OCI-M2 (cell line): Measurements from ENCODE around the gene NKX6-1.

Experiments
- DNase-seq: peaks from one replicate; lab custom pipeline; 2025; ENCODE audit not compliant: unreplicated experiment; lab: John Stamatoyannopoulos, UW

NKX6-1 gene

GRCh38 chr4:84479663-84480062 lies 19.4 kb downstream of the NKX6-1 start:
- no peak for DNase-seq

GRCh38 chr4:84477738-84478137 lies 21.4 kb downstream of the NKX6-1 start:
- no peak for DNase-seq

GRCh38 chr4:84474107-84474506 lies 25.0 kb downstream of the NKX6-1 start:
- no peak for DNase-seq

GRCh38 chr4:84472154-84472553 lies 26.9 kb downstream of the NKX6-1 start:
- no peak for DNase-seq

GRCh38 chr4:84470204-84470785 lies 28.8 kb downstream of the NKX6-1 start:
- no peak for DNase-seq

- no peak for DNase-seq
These were observed 31.5 kb downstream of the NKX6-1 start for GRCh38 chr4:84467601-84468000.

- no peak for DNase-seq
These were observed 39.3 kb downstream of the NKX6-1 start for GRCh38 chr4:84459783-84460182.

- DNase-seq, result no peak
These were observed 42.9 kb downstream of the NKX6-1 start for GRCh38 chr4:84456157-84456556.

GRCh38 chr4:84455697-84456096 lies 43.4 kb downstream of the NKX6-1 start:
- no peak for DNase-seq

- no peak for DNase-seq
These were observed 47.5 kb downstream of the NKX6-1 start for GRCh38 chr4:84451546-84451945.

GRCh38 chr4:84443523-84443922 lies 55.6 kb downstream of the NKX6-1 start:
- no peak for DNase-seq

- no peak for DNase-seq
These were observed 56.3 kb downstream of the NKX6-1 start for GRCh38 chr4:84442778-84443177.
